ENCODE results near the gene GM2A. TPM values are rescaled to one million over a fixed set of nuclear protein-coding genes. Genes with fewer than 3 reads are reported as not detected.

GM2A gene
- total and polyA plus RNA-seq, 4 donors, result 31.3 to 78.7 (median 38.1) TPM

GRCh38 chr5:151274666-151275065, 21.7 kb downstream of the GM2A start:
- H3K36me3 ChIP-seq (ENCODE audit: control insufficient read depth in 4 of 4, insufficient read depth in 4 of 4, low read length in 4 of 4), result peaks cover 0 to 2% (median under 1%) of the 10 kb centered on the region in 4 donors
- H3K9ac ChIP-seq (ENCODE audit: insufficient read depth in 1 of 2, low read length in 2 of 2), result no peak overlapping the region
- DNase-seq (peak in 2 of 3 donors; percentile 28 to 47), ATAC-seq (ENCODE audit: insufficient read depth, low FRiP score) (no peak)
- no peaks in the 10 kb centered on the region for H3K4me1 ChIP-seq (ENCODE audit: control insufficient read depth in 5 of 5, insufficient read depth in 5 of 5, low read length in 5 of 5)
- H3K27me3 ChIP-seq (ENCODE audit: control insufficient read depth in 3 of 3, insufficient read depth in 3 of 3, low read length in 2 of 3), result no peaks in the 10 kb centered on the region
- no peak for TF ChIP-seq CTCF (IDR thresholded peaks at IDR 0.05; ENCODE audit: control extremely low read depth, extremely low read depth)
- no peak overlapping the region for H3K27ac ChIP-seq (ENCODE audit: low read depth in 1 of 2, low read length in 1 of 2)
- H3K9me3 ChIP-seq (ENCODE audit: control insufficient read depth in 4 of 4, insufficient read depth in 3 of 4, low read length in 3 of 4), result peaks cover 0 to 2% (median 0%) of the 10 kb centered on the region in 4 donors
- H3K4me3 ChIP-seq, result no peak overlapping the region

- H3K9me3 ChIP-seq (ENCODE audit: control insufficient read depth in 4 of 4, insufficient read depth in 3 of 4, low read length in 3 of 4), result peaks cover 0 to 3% (median 0%) of the 10 kb centered on the region in 4 donors
- no peak for TF ChIP-seq CTCF (IDR thresholded peaks at IDR 0.05; ENCODE audit: control extremely low read depth, extremely low read depth)
- 90 to 94% methylated on average over 2 of the region's 2 CpGs for WGBS, 2 donors
- no peaks in the 10 kb centered on the region for H3K4me1 ChIP-seq (ENCODE audit: control insufficient read depth in 5 of 5, insufficient read depth in 5 of 5, low read length in 5 of 5)
- no peak overlapping the region for H3K9ac ChIP-seq (ENCODE audit: insufficient read depth in 1 of 2, low read length in 2 of 2)
- H3K4me3 ChIP-seq, result no peak overlapping the region
- H3K27ac ChIP-seq (ENCODE audit: low read depth in 1 of 2, low read length in 1 of 2), result no peak overlapping the region
- H3K36me3 ChIP-seq (ENCODE audit: control insufficient read depth in 4 of 4, insufficient read depth in 4 of 4, low read length in 4 of 4), result no peaks in the 10 kb centered on the region
- no peaks in the 10 kb centered on the region for H3K27me3 ChIP-seq (ENCODE audit: control insufficient read depth in 3 of 3, insufficient read depth in 3 of 3, low read length in 2 of 3)
- DNase-seq (no peak), ATAC-seq (ENCODE audit: insufficient read depth, low FRiP score) (no peak)
Measured at GRCh38 chr5:151275803-151276202, 22.8 kb downstream of the GM2A start.

DNA sequence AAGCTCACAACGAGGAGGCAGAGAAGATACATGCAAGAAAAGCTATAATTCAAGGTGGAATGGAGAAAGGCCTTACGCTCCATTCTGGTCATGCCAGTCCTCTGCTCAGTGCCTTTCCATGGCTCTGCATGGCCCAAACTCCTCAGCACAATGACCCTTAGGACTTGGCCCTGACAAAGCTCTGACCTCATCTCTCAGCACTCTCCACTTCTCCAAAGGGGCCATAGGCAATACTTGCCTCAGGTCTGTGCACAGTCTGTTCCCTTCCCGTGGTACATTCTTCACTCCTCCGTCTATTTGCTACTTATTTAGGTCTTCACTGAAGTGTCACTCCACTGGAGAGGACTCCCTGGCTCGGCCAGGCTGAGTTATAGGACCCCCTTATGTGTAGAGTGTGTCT, 25.9 kb downstream of the GM2A start:
- H3K4me3 ChIP-seq, result no peak overlapping the region
- no peaks in the 10 kb centered on the region for H3K36me3 ChIP-seq (ENCODE audit: control insufficient read depth in 4 of 4, insufficient read depth in 4 of 4, low read length in 4 of 4)
- H3K9ac ChIP-seq (ENCODE audit: insufficient read depth in 1 of 2, low read length in 2 of 2), result no peak overlapping the region
- ATAC-seq (ENCODE audit: insufficient read depth, low FRiP score), result no peak
- WGBS, 2 donors, result 71 to 77% methylated on average over 5 of the region's 5 CpGs
- H3K27me3 ChIP-seq (ENCODE audit: control insufficient read depth in 3 of 3, insufficient read depth in 3 of 3, low read length in 2 of 3), result no peaks in the 10 kb centered on the region
- no peaks in the 10 kb centered on the region for H3K4me1 ChIP-seq (ENCODE audit: control insufficient read depth in 5 of 5, insufficient read depth in 5 of 5, low read length in 5 of 5)
- no peak overlapping the region for H3K27ac ChIP-seq (ENCODE audit: low read depth in 1 of 2, low read length in 1 of 2)
- no peak for TF ChIP-seq CTCF (IDR thresholded peaks at IDR 0.05; ENCODE audit: control extremely low read depth, extremely low read depth)
- peaks cover 0 to 4% (median 0%) of the 10 kb centered on the region in 4 donors for H3K9me3 ChIP-seq (ENCODE audit: control insufficient read depth in 4 of 4, insufficient read depth in 3 of 4, low read length in 3 of 4)
- no peak for DNase-seq

GRCh38 chr5:151280443-151280842, 27.5 kb downstream of the GM2A start:
- H3K36me3 ChIP-seq (ENCODE audit: control insufficient read depth in 4 of 4, insufficient read depth in 4 of 4, low read length in 4 of 4), result no peaks in the 10 kb centered on the region
- peaks cover 0 to 4% (median 0%) of the 10 kb centered on the region in 4 donors for H3K9me3 ChIP-seq (ENCODE audit: control insufficient read depth in 4 of 4, insufficient read depth in 3 of 4, low read length in 3 of 4)
- DNase-seq (no peak), ATAC-seq (ENCODE audit: insufficient read depth, low FRiP score) (no peak)
- H3K27me3 ChIP-seq (ENCODE audit: control insufficient read depth in 3 of 3, insufficient read depth in 3 of 3, low read length in 2 of 3), result no peaks in the 10 kb centered on the region
- TF ChIP-seq CTCF (IDR thresholded peaks at IDR 0.05; ENCODE audit: control extremely low read depth, extremely low read depth), result no peak
- H3K27ac ChIP-seq (ENCODE audit: low read depth in 1 of 2, low read length in 1 of 2), result no peak overlapping the region
- H3K4me3 ChIP-seq, result no peak overlapping the region
- WGBS, 2 donors, result 90 to 92% methylated on average over 2 of the region's 2 CpGs
- H3K4me1 ChIP-seq (ENCODE audit: control insufficient read depth in 5 of 5, insufficient read depth in 5 of 5, low read length in 5 of 5), result no peaks in the 10 kb centered on the region
- H3K9ac ChIP-seq (ENCODE audit: insufficient read depth in 1 of 2, low read length in 2 of 2), result no peak overlapping the region

Measured in lung (tissue), 12 donors.